SK-N-SH (cell line): ENCODE data around the gene CAMKMT. TPM values are rescaled to one million over a fixed set of nuclear protein-coding genes. Genes with fewer than 3 reads are reported as not detected.

Source experiments
- CTCF ChIA-PET: fragments of 300-600, 350-600 bp; formaldehyde crosslinking; extraction: SDS; loops from one replicate; lab custom pipeline; 2021; lab: Yijun Ruan, JAX
- POLR2A ChIA-PET: fragments of 350-600 bp; sonication (Branson Sonifier 250); formaldehyde crosslinking; extraction: SDS; loops from one replicate; lab custom pipeline; 2020; ENCODE audit warnings: antibody characterized with exemption, inconsistent platforms; lab: Yijun Ruan, JAX
- DNase-seq: peaks from one replicate; pipeline ENCODE4 v3.0.0; 2012
- H2AFZ ChIP-seq: fragments of 200-600 bp; sonication (generic); 2 replicates; pipeline ENCODE4 v1.8.1; 2016; ENCODE audit warnings: antibody characterized with exemption, mild to moderate bottlenecking, low read depth
- H3F3A ChIP-seq: fragments of 200-600 bp; sonication (generic); replicated peaks from 2 replicates; pipeline ENCODE3; 2016; ENCODE audit warnings: antibody characterized with exemption, mild to moderate bottlenecking; ENCODE audit not compliant: insufficient read depth
- H3K27ac ChIP-seq, 2 experiments: fragments of 200-500 bp in 1 of 2; fragments of 200-600 bp in 1 of 2; sonication (Bioruptor generic) in 1 of 2; sonication (generic), shearing (Covaris generic) in 1 of 2; 2 replicates each; pipeline versions ENCODE4 v1.5.1 to v1.6.1; 2014 to 2016; ENCODE audit warnings: low read depth in 2 of 2, inconsistent platforms in 1 of 2, low read length in 1 of 2, mild to moderate bottlenecking in 1 of 2, mixed read lengths in 1 of 2
- H3K27me3 ChIP-seq: fragments of 200-600 bp; sonication (generic), shearing (Covaris generic); 2 replicates; pipeline ENCODE4 v1.6.1; 2016; ENCODE audit warnings: mixed run types; ENCODE audit not compliant: insufficient read depth
- H3K36me3 ChIP-seq, 2 experiments: fragments of 200-500 bp in 1 of 2; fragments of 200-600 bp in 1 of 2; sonication (Bioruptor generic) in 1 of 2; sonication (generic) in 1 of 2; replicated peaks in 1 of 2; 2 replicates each; pipeline versions ENCODE3 to v1.5.1; 2014 to 2016; ENCODE audit warnings: low read length in 1 of 2, mild to moderate bottlenecking in 1 of 2; ENCODE audit not compliant: insufficient read depth in 2 of 2, control insufficient read depth in 1 of 2
- H3K4me1 ChIP-seq, 2 experiments: fragments of 200-500 bp in 1 of 2; fragments of 200-600 bp in 1 of 2; sonication (Bioruptor generic) in 1 of 2; sonication (generic), shearing (Covaris generic) in 1 of 2; 2 replicates each; pipeline versions ENCODE4 v1.5.1 to v1.6.1; 2014 to 2016; ENCODE audit warnings: low read depth in 1 of 2, low read length in 1 of 2, mixed run types in 1 of 2; ENCODE audit not compliant: insufficient read depth in 2 of 2, control insufficient read depth in 1 of 2
- H3K4me2 ChIP-seq: fragments of 200-600 bp; sonication (generic), shearing (Covaris generic); 2 replicates; pipeline ENCODE4 v1.6.1; 2017; ENCODE audit warnings: mixed run types
- H3K4me3 ChIP-seq, 2 experiments: fragments of 200-500 bp in 1 of 2; fragments of 200-600 bp in 1 of 2; sonication (Bioruptor generic) in 1 of 2; sonication (generic), shearing (Covaris generic) in 1 of 2; 2 replicates each; pipeline versions ENCODE4 v1.5.1 to v1.8.1; 2014 to 2016; ENCODE audit warnings: low read depth in 2 of 2, inconsistent platforms in 1 of 2, low read length in 1 of 2, mild to moderate bottlenecking in 1 of 2, mixed read lengths in 1 of 2, moderate library complexity in 1 of 2
- H3K79me2 ChIP-seq: fragments of 200-600 bp; sonication (generic); 2 replicates; pipeline ENCODE4 v1.8.1; 2017; ENCODE audit warnings: mild to moderate bottlenecking; ENCODE audit not compliant: insufficient read depth
- H3K9ac ChIP-seq: fragments of 200-600 bp; sonication (generic); 2 replicates; pipeline ENCODE4 v1.6.1; 2017; ENCODE audit warnings: mixed run types
- H3K9me2 ChIP-seq: fragments of 200-600 bp; sonication (generic); 2 replicates; pipeline ENCODE4 v1.6.1; 2017; ENCODE audit warnings: mixed run types
- H3K9me3 ChIP-seq: fragments of 200-600 bp; sonication (generic); 2 replicates; pipeline ENCODE4 v1.6.1; 2017; ENCODE audit warnings: mixed run types, mild to moderate bottlenecking, moderate library complexity
- H4K20me1 ChIP-seq: fragments of 200-600 bp; sonication (generic); 2 replicates; pipeline ENCODE4 v1.6.1; 2017; ENCODE audit warnings: mild to moderate bottlenecking, mixed run types; ENCODE audit not compliant: insufficient read depth
- ELF1 ChIP-seq: IDR thresholded peaks from 2 replicates; pipeline ENCODE4 v1.4.0; 2012
- EP300 ChIP-seq, 2 experiments: IDR thresholded peaks; 2 replicates each; pipeline versions ENCODE4 v1.4.0 to v1.6.1; 2012; ENCODE audit warnings: borderline replicate concordance in 1 of 2, low read depth in 1 of 2, low read length in 1 of 2
- FOSL2 ChIP-seq: IDR thresholded peaks from 2 replicates; pipeline ENCODE4 v1.4.0; 2012; ENCODE audit warnings: low read depth, mild to moderate bottlenecking, moderate library complexity, borderline replicate concordance
- FOXJ3 ChIP-seq: sonication (generic); formaldehyde crosslinking; IDR thresholded peaks from 2 replicates; pipeline ENCODE4 v1.5.1; 2020; ENCODE audit warnings: mild to moderate bottlenecking, missing genetic modification reagents
- GABPA ChIP-seq: IDR thresholded peaks from 2 replicates; pipeline ENCODE4 v1.4.0; 2012; ENCODE audit warnings: low read depth, mild to moderate bottlenecking
- JUND ChIP-seq: IDR thresholded peaks from 2 replicates; pipeline ENCODE4 v1.4.0; 2012
- NFIC ChIP-seq: IDR thresholded peaks from 2 replicates; pipeline ENCODE4 v1.4.0; 2012; ENCODE audit warnings: borderline replicate concordance
- NRF1 ChIP-seq: IDR thresholded peaks from 2 replicates; pipeline ENCODE4 v1.6.1; 2012; ENCODE audit warnings: low read depth, mild to moderate bottlenecking, low read length
- POLR2AphosphoS5 ChIP-seq: IDR thresholded peaks from 2 replicates; pipeline ENCODE4 v1.6.1; 2012; ENCODE audit warnings: low read depth, low read length
- RAD21 ChIP-seq: IDR thresholded peaks from 2 replicates; pipeline ENCODE4 v1.6.1; 2012; ENCODE audit warnings: mild to moderate bottlenecking, low read length
- RCOR1 ChIP-seq: fragments of 150-350 bp; IDR thresholded peaks from 2 replicates; pipeline ENCODE4 v1.6.1; 2017; ENCODE audit warnings: antibody characterized with exemption, low read length
- RXRA ChIP-seq: IDR thresholded peaks from 2 replicates; pipeline ENCODE4 v1.4.0; 2012; ENCODE audit warnings: low read depth, mild to moderate bottlenecking, borderline replicate concordance
- SIN3A ChIP-seq: IDR thresholded peaks from 2 replicates; pipeline ENCODE4 v1.6.1; 2012; ENCODE audit warnings: low read depth, mild to moderate bottlenecking, low read length, moderate library complexity, borderline replicate concordance
- SMC3 ChIP-seq: IDR thresholded peaks from 2 replicates; pipeline ENCODE4 v1.6.1; 2012; ENCODE audit warnings: low read depth, low read length, improper control_type of control experiment
- TEAD4 ChIP-seq: IDR thresholded peaks from 2 replicates; pipeline ENCODE4 v1.4.0; 2012; ENCODE audit warnings: mild to moderate bottlenecking, borderline replicate concordance; ENCODE audit not compliant: insufficient read depth
- WGBS: methylation state at CpG from one replicate; pipeline ENCODE4 v1.1.6; 2017; ENCODE audit warnings: low lambda C conversion rate; 5-methylcytosine and 5-hydroxymethylcytosine counted together
- polyA plus RNA-seq, 3 experiments: library from polyadenylated mRNA; depleted of rRNA; stranded (reverse); fragments of >200 nt; gene quantifications; 2 replicates each; pipeline ENCODE4 v1.2.3, GENCODE V29; 2012
- TF ChIP-seq, protein P1 (sequence below): IDR thresholded peaks from 2 replicates; pipeline ENCODE4 v1.4.0; 2012; ENCODE audit warnings: low read depth
- TF ChIP-seq, protein P2 (sequence below): fragments of 200-600 bp; sonication (generic); IDR thresholded peaks from 2 replicates; pipeline ENCODE4 v1.6.1; 2017; ENCODE audit warnings: antibody characterized with exemption, mild to moderate bottlenecking, moderate library complexity
- TF ChIP-seq, protein P3 (sequence below): IDR thresholded peaks from 2 replicates; pipeline ENCODE4 v1.4.0; 2012; ENCODE audit warnings: low read depth, borderline replicate concordance
- TF ChIP-seq, protein P4 (sequence below): IDR thresholded peaks from 2 replicates; pipeline ENCODE4 v1.6.1; 2012; ENCODE audit warnings: mild to moderate bottlenecking, low read depth, low read length, moderate library complexity

CAMKMT gene
- polyA plus RNA-seq, 1 of the 3 experiments (the other 2 are of a cell fraction): 5.9 TPM

DNA sequence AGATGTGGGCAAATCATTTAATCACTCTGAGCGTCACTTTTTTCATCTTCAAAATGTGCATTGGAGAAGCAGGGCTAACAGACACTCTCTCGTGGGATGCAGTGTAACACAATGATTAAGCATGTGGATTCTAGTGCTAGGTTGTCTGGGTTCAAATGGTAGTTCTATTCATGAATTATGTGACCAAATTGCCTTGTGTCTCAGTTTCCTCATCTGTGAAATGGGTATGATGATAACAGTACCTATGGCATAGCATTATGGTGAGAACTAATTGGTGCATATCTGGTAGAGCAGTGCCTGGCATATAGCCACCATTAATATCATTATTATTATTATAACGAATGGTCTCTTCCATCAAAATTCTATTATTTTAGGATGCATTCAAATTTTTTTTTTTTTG, 437.4 kb downstream of the CAMKMT start:
- Histone ChIP-seq H3K4me3 (no peak overlapping the region), H3K27me3 (peaks cover 3% of the 10 kb centered on the region), H3F3A (no peaks in the 10 kb centered on the region), H2AFZ (no peak overlapping the region), H3K79me2 (no peaks in the 10 kb centered on the region), H3K27ac (no peak overlapping the region), H4K20me1 (no peaks in the 10 kb centered on the region), H3K9ac (no peak overlapping the region), H3K4me1 (peaks cover 0 to 4% of the 10 kb centered on the region in 2 experiments; a peak in 1 of 4 replicates), H3K4me2 (no peak overlapping the region), H3K36me3 (no peaks in the 10 kb centered on the region), H3K9me3 (no peaks in the 10 kb centered on the region), H3K9me2 (no peaks in the 10 kb centered on the region)
- ChIA-PET POLR2A (no interaction called here), CTCF (no interaction called here)
- no peak for TF ChIP-seq RCOR1
- TF ChIP-seq, protein P1, sequence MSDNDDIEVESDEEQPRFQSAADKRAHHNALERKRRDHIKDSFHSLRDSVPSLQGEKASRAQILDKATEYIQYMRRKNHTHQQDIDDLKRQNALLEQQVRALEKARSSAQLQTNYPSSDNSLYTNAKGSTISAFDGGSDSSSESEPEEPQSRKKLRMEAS: no peak
- TF ChIP-seq FOXJ3: no peak
- TF ChIP-seq SMC3: no peak
- no peak for TF ChIP-seq POLR2AphosphoS5
- TF ChIP-seq GABPA: no peak
- no peak for TF ChIP-seq ELF1
- TF ChIP-seq SIN3A: no peak
- TF ChIP-seq, protein P2, sequence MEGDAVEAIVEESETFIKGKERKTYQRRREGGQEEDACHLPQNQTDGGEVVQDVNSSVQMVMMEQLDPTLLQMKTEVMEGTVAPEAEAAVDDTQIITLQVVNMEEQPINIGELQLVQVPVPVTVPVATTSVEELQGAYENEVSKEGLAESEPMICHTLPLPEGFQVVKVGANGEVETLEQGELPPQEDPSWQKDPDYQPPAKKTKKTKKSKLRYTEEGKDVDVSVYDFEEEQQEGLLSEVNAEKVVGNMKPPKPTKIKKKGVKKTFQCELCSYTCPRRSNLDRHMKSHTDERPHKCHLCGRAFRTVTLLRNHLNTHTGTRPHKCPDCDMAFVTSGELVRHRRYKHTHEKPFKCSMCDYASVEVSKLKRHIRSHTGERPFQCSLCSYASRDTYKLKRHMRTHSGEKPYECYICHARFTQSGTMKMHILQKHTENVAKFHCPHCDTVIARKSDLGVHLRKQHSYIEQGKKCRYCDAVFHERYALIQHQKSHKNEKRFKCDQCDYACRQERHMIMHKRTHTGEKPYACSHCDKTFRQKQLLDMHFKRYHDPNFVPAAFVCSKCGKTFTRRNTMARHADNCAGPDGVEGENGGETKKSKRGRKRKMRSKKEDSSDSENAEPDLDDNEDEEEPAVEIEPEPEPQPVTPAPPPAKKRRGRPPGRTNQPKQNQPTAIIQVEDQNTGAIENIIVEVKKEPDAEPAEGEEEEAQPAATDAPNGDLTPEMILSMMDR: no peak
- TF ChIP-seq RAD21: no peak
- TF ChIP-seq EP300 (IDR thresholded peaks at IDR 0.05; ENCODE audit: borderline replicate concordance in 1 of 2, low read depth in 1 of 2, low read length in 1 of 2): no peak
- TF ChIP-seq NFIC: no peak
- no peak for DNase-seq
- 57% methylated on average over 3 of the region's 3 CpGs for WGBS

DNA sequence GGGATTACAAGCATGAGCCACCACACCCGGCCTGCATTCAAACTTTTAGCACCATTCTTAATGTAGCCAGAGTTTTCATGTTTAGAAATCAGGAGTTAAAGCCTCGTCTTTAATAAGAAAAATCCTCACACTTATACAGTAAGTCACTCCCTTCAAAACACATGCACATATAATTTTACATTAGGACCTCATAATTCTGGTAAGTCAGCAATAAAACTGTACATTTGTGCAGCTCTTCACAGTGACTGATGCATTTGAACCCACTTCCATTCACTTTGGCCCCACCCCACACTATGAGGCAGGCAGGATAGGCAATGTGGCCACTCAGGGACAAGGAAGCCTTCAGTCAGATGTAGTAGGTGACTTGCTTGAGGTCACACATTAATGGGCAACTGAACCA, 438.0 kb downstream of the CAMKMT start:
- Histone ChIP-seq H3K79me2 (no peaks in the 10 kb centered on the region), H3K9me3 (no peaks in the 10 kb centered on the region), H3K27ac (no peak overlapping the region), H3K9me2 (no peaks in the 10 kb centered on the region), H4K20me1 (no peaks in the 10 kb centered on the region), H3K27me3 (peaks cover 3% of the 10 kb centered on the region), H3F3A (no peaks in the 10 kb centered on the region), H3K4me2 (no peak overlapping the region), H3K9ac (no peak overlapping the region), H3K36me3 (no peaks in the 10 kb centered on the region), H2AFZ (no peak overlapping the region), H3K4me3 (no peak overlapping the region), H3K4me1 (peaks cover 0 to 4% of the 10 kb centered on the region in 2 experiments; a peak in 1 of 4 replicates)
- 38% methylated on average over 2 of the region's 2 CpGs for WGBS
- TF ChIP-seq, protein P3, sequence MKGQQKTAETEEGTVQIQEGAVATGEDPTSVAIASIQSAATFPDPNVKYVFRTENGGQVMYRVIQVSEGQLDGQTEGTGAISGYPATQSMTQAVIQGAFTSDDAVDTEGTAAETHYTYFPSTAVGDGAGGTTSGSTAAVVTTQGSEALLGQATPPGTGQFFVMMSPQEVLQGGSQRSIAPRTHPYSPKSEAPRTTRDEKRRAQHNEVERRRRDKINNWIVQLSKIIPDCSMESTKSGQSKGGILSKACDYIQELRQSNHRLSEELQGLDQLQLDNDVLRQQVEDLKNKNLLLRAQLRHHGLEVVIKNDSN: no peak
- TF ChIP-seq NFIC: no peak
- TF ChIP-seq TEAD4: no peak
- no peak for TF ChIP-seq RXRA
- no peak for TF ChIP-seq JUND
- no peak for TF ChIP-seq SIN3A
- TF ChIP-seq FOSL2: no peak
- TF ChIP-seq, protein P4, sequence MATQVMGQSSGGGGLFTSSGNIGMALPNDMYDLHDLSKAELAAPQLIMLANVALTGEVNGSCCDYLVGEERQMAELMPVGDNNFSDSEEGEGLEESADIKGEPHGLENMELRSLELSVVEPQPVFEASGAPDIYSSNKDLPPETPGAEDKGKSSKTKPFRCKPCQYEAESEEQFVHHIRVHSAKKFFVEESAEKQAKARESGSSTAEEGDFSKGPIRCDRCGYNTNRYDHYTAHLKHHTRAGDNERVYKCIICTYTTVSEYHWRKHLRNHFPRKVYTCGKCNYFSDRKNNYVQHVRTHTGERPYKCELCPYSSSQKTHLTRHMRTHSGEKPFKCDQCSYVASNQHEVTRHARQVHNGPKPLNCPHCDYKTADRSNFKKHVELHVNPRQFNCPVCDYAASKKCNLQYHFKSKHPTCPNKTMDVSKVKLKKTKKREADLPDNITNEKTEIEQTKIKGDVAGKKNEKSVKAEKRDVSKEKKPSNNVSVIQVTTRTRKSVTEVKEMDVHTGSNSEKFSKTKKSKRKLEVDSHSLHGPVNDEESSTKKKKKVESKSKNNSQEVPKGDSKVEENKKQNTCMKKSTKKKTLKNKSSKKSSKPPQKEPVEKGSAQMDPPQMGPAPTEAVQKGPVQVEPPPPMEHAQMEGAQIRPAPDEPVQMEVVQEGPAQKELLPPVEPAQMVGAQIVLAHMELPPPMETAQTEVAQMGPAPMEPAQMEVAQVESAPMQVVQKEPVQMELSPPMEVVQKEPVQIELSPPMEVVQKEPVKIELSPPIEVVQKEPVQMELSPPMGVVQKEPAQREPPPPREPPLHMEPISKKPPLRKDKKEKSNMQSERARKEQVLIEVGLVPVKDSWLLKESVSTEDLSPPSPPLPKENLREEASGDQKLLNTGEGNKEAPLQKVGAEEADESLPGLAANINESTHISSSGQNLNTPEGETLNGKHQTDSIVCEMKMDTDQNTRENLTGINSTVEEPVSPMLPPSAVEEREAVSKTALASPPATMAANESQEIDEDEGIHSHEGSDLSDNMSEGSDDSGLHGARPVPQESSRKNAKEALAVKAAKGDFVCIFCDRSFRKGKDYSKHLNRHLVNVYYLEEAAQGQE: no peak
- no peak for TF ChIP-seq NRF1
- ChIA-PET CTCF (interaction anchor here (0.9 to 1.8 kb wide), 3 partner anchors 9 to 320 kb away, joined by 5 to 7 read pairs (median 7); no protein-coding TSS in a partner anchor), POLR2A (no interaction called here)
- no peak for DNase-seq
